SKM-1 treated with dmso at 0.1 percent for 144 hours (cell line): ENCODE measurements around the gene CTNNBL1.

ENCODE experiments used
- DNase-seq: peaks from one replicate; lab custom pipeline; 2025; ENCODE audit not compliant: unreplicated experiment; lab: John Stamatoyannopoulos, UW

The CTNNBL1 gene

DNA sequence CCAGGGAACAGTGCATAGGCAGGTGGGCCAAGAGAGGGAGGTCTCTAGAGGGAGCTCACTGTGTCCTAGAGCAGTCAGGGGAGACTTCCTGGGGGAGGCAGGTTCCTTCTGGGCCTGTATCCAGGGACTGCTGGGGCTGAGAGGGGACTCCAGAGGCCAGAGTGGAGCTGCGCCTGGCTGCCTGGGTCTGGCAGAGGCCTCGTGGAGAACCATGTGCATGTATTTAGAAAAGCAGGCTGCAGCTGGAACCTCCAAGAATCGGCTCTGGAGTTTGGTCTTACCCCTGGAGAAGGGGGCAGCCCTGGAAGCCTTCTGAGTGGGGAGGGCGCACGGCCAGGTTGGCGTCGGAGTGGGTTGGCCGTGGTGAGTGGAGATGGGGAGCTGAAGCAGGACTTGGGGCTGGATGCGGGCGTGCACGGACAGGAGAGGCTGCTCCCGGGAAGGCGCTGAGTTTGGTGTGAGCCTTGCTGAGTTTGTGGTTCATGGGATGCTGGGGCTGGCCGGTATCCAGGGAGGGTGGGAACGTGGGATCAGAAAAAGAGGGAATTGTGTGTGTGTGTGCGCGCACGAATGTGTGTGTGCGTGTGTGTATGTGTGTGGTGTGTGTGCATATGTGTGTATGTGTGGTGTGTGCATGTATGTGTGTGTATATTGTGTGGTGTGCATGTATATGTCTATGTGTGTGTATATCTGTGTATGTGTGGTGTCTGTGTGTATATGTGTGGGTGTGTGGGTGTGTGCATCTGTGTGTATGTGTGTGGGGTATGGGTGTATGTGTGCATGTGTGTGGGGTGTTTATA is 219.9 kb downstream of the CTNNBL1 start:
- no peak for DNase-seq

DNA sequence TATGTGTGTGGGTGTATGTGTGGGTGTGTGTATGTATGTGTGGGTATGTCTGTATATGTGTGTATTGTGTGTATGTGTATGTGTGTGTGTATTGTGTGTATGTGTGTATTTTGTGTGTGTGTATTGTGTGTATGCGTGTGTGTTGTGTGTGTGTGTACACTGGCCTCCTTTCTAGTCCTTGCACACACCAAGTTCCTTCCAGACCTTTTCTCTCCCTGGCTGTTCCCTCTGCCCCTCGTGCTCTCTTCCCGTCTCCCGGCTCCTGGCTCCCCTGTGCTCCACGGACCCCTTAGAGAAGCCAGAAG is 220.5 kb downstream of the CTNNBL1 start:
- no peak for DNase-seq

DNA sequence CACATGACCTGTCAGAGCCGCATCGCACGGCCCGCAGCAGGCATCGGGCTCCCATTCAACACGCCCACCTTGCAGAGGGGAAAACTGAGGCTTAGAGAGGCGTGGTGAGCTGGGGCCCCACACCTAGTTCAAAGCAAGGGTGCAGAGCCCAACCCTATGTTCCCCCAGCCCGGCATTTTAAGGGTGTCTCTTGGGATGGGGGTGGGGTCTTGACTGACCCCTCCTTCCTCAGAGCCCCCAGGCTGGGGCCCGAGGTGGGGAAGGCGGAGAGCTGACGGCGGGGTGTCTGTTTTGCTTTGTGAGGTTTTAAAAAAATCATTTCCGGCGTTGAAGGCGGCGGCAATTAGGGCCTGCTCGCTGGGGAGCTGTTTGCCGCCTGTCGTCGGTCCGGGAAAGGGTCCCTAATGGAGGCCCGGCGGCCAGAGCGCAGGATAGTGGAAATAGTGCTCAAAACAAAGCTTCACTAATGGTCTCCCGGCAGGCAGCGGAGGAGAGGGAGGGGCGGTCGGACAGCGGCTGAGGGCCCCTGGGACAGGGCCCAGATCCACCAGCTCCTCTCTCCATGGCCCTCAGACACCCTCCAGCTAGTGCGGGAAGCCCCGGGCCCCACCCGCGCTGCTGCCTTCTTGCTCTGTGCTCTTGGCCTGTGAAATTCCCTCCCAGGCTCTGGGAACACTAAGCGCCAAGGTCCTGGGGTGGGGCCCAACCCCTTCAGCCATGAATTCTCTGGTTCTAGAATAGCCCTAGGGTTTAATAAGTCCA is 221.0 kb downstream of the CTNNBL1 start:
- no peak for DNase-seq

DNA sequence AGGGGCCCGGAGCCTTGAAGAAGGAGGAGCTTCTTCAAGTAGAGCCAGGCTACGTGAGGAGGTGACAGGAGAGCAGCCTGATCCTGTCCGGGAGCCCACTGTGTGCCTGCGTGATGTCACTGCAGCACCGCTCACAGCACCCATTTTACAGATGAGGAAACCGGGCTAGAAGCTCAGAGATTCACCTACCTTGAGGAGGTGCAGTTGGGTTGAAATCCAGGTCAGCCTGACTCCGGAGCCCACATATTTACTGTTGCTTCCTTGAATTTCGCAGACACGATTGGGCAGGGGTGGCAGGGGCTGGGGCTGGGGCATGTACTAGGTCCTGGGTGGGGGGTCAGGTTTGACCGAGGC is 221.6 kb downstream of the CTNNBL1 start:
- no peak for DNase-seq

DNA sequence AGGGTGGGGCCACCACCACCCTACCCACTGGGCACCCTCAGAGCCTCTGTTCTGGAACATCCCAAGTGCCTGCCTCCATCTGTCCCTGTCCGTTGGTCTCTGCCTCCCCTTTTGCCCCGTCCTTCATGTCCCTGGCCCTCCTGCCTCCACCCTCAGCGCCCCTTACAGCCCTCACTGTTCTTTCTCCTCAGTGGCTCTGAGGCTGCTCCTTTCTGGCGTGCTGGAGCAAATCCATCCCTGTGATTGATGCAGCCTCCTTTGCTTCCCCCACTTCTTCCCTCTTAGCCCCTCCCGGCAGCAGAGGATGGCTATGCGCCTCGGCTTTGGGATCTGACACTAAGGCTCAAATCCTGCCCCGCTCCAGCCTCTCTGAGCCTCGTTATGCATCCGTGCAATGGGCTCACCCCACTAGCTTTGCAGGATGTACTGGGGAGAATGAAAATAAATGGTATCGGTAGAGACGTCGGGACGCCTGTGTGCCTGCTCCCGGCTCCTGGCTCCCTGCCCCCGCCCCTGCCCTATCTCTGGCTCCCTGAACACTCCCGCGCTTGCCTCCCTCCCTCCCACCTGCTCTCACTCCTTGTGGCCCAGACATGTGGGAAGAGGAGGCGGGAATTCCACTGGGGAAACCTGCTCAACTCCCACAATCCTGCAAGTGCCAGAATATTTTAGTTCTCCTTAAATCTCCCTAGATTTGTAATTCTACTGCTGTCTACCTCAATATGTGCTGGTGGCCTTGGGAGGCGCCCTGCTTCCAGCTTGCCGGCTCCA is 222.2 kb downstream of the CTNNBL1 start:
- no peak for DNase-seq

DNA sequence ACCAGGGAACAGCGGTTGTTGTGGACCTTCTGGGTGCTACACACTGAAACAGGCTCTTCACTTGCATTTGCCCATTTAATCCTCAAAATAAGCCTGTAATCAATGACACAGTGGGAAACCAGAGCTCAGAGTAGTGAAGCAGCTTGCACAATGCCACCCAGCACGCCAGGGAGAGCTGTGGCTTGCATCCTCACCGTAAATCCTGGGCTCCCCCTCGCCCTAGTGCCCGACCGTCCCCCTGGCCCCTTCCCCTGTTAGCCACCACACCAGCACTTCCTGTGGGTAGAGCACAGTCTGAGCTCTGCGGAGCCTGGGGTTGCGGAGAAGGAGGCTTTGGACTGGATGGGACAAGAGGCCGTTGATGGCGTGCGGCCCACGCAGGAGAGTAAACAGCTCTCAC is 223.6 kb downstream of the CTNNBL1 start:
- DNase-seq, result no peak

DNA sequence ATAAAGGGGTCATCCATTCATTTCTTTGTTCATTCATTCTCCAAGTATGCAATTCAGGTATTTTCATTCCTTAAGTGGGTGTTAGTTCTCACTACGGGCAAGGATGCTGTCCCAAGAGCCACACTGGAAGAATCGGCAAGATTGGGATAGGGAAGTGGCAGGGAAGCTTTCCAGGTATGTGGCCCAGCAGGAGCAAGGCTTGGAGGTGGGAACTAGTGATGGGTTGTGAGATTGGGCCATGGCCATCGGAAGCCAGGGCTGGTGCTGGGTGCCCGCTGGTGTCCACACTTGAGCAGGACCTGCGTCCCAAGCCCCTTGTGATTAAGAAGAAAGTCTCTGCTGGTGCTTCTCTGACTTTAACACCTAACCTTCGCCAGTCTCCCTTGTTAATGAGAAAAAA is 224.2 kb downstream of the CTNNBL1 start:
- DNase-seq, result no peak

DNA sequence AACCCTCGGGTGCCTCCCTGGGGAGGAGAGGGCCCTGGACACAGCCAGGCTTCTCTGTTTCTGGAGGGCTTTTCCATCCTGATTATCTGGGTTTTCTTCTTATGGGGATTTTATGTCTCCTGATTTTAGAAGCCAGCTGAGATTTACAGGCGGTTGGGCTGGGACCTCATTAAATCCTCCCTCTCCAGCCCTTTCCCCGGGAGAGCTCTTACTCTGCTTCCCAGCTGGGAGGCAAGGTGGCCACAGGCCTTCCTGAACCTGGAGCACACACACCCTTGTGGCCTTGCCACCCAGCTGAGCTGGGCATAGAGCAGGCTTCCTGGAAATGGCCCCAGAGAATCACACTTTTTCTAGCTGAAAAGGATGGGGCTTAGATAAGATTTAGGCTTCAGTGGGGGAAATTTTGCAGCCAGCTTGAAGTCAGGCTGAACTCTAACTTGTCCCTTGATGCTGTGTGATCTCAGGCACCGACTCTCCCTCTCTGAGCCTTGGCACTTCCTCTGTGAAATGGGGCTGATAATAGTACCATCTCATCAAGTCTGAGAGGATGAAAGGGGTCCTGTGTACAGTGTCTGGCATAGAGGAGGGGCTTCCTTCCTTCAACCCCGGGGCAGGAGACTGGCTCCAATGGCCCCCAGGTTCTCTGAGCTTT is 225.7 kb downstream of the CTNNBL1 start:
- no peak for DNase-seq

DNA sequence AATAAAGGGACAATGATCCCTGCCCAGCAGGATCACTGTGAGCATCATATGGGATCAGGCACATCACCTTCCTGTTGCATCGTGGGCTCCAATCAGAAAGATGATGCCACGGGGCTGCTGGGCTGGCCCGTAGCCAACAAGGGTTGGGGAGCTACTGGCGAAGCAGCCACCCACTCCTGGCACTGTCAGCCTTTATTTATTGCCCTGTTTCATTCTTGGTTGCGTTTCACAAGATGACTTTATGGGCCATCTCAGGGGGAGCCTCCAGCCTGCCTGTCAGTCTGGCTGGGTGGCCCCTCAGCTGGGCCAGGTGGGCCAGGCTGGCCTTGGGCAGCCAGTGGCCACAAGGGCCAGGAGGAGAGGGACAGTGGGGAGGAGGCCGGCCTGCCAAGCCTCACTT is 226.4 kb downstream of the CTNNBL1 start:
- no peak for DNase-seq

DNA sequence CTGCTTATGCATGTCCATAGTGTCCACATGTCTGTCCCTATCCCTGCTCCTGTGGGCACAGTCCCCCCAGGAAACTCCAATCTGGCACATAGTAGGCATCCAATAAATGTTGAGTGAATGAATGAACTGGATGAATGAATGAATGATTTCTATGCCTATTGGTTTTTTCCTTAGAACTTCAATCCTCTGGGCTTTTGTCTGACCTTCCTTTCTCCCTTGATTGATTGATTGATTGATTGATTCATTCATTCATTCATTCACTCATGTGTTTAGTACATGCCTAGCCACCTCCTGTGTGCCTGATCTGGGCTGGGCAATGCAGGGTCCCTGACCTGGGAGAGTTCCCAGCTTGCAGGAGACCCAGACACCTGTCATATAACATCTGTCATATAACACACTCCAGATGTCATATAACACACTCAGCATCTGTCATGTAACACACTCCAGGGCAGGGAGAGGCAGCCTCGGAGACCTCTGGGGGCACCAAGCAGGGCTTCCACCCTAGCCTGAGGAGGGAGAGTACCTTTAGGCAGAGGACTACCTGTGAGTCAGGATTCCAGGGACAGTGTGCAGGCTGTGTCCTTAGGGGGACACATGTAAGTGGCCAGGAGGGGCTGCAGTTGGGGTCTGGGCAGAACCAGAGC is 227.0 kb downstream of the CTNNBL1 start:
- no peak for DNase-seq

DNA sequence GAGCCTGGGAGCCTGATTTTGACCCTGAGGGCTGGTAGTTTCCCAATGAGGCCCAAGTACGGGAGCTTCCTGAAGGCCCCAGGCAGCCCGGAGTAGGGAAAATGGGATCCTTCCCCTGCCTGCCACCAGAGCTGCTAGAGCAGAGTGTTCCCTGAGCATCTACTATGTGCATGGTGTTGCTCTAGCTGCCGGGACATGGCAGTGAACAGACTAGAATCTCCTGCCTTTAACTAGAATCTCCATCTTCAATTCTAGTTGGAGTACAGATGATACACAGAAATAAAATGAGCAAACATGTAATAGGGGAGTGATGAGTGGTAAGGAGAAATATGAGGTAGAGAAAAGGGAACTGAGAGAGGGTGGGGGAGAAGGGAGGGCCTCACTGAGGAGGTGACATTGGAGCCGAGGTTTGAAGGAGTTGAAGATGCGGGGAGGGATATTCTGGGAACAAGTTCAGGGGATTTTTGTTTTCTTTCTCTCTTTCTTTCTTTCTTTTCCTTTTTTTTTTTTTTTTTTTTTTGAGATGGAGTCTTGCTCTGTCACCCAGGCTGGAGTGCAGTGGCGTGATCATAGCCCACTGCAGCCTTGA is 227.6 kb downstream of the CTNNBL1 start:
- no peak for DNase-seq
